MM.1S (cell line): Measurements from ENCODE around the gene CAPZA2.

ENCODE experiments used
- DNase-seq: peaks from one replicate; pipeline ENCODE4 v3.0.0-alpha.2; 2015
- H2AFZ ChIP-seq: fragments of 300-600 bp; sonication (generic); 2 replicates; pipeline ENCODE4 v1.6.0; 2016; ENCODE audit warnings: antibody characterized with exemption, low read length
- H3F3A ChIP-seq: fragments of 300-600 bp; sonication (generic); 2 replicates; pipeline ENCODE4 v1.6.1; 2016; ENCODE audit warnings: mild to moderate bottlenecking, antibody characterized with exemption, low read length, moderate library complexity, mixed read lengths; ENCODE audit not compliant: insufficient read depth
- H3K27ac ChIP-seq: fragments of 300-600 bp; sonication (generic); 2 replicates; pipeline ENCODE4 v1.5.1; 2016; ENCODE audit warnings: mild to moderate bottlenecking, low read length
- H3K27me3 ChIP-seq: fragments of 300-600 bp; sonication (generic); replicated peaks from 2 replicates; pipeline ENCODE4 v1.6.0; 2016; ENCODE audit warnings: low read length; ENCODE audit not compliant: insufficient read depth
- H3K36me3 ChIP-seq: fragments of 300-600 bp; sonication (generic); replicated peaks from 2 replicates; pipeline ENCODE4 v1.6.1; 2016; ENCODE audit warnings: mild to moderate bottlenecking, low read length, mixed read lengths; ENCODE audit not compliant: insufficient read depth
- H3K4me1 ChIP-seq: fragments of 300-600 bp; sonication (generic); 2 replicates; pipeline ENCODE4 v1.6.1; 2016; ENCODE audit warnings: low read length, mixed read lengths
- H3K4me2 ChIP-seq: fragments of 300-600 bp; sonication (generic); 2 replicates; pipeline ENCODE4 v1.6.0; 2016; ENCODE audit warnings: low read depth, low read length
- H3K4me3 ChIP-seq: fragments of 300-600 bp; sonication (generic); 2 replicates; pipeline ENCODE4 v1.5.1; 2016; ENCODE audit warnings: low read length, mixed read lengths
- H3K79me2 ChIP-seq: fragments of 300-600 bp; sonication (generic); 2 replicates; pipeline ENCODE4 v1.6.1; 2016; ENCODE audit warnings: mixed run types, low read length, mixed read lengths
- H3K9ac ChIP-seq: fragments of 300-600 bp; sonication (generic); 2 replicates; pipeline ENCODE4 v1.6.1; 2016; ENCODE audit warnings: low read length, mixed read lengths
- H3K9me2 ChIP-seq: fragments of 300-600 bp; sonication (generic); replicated peaks from 2 replicates; pipeline ENCODE4 v1.6.1; 2016; ENCODE audit warnings: mild to moderate bottlenecking, low read length, mixed read lengths; ENCODE audit not compliant: insufficient read depth
- H3K9me3 ChIP-seq: fragments of 300-600 bp; sonication (generic); replicated peaks from 2 replicates; pipeline ENCODE4 v1.6.1; 2016; ENCODE audit warnings: mild to moderate bottlenecking, low read length, mixed read lengths; ENCODE audit not compliant: insufficient read depth
- H4K20me1 ChIP-seq: fragments of 300-600 bp; sonication (generic); 2 replicates; pipeline ENCODE4 v1.6.1; 2016; ENCODE audit warnings: mild to moderate bottlenecking, low read length, moderate library complexity, mixed read lengths; ENCODE audit not compliant: insufficient read depth
- CTCF ChIP-seq: fragments of 300-600 bp; sonication (generic); IDR thresholded peaks from 2 replicates; pipeline ENCODE4 v1.5.1; 2016; ENCODE audit warnings: antibody characterized with exemption, low read length, mixed read lengths
- EZH2 ChIP-seq: fragments of 300-600 bp; sonication (generic); optimal IDR thresholded peaks from 2 replicates; pipeline ENCODE3; 2017; ENCODE audit warnings: low read depth, mild to moderate bottlenecking, antibody characterized with exemption, low read length, mixed read lengths
- EZH2phosphoT487 ChIP-seq: fragments of 300-600 bp; sonication (generic); IDR thresholded peaks from 2 replicates; pipeline ENCODE4 v1.6.1; 2018; ENCODE audit warnings: antibody characterized with exemption, low read length

The CAPZA2 gene

GRCh38 chr7:116955340-116955739 lies 93.0 kb downstream of the CAPZA2 start:
- Histone ChIP-seq H3K9ac (no peak overlapping the region), H3K36me3 (no peaks in the 10 kb centered on the region), H3F3A (peaks cover 5% of the 10 kb centered on the region), H3K27ac (no peak overlapping the region), H3K27me3 (no peaks in the 10 kb centered on the region), H2AFZ (no peak overlapping the region), H3K4me1 (peaks cover 15% of the 10 kb centered on the region), H3K79me2 (peaks cover 62% of the 10 kb centered on the region), H3K4me2 (0 out of 2 replicates have a peak overlapping the region, but pooled peaks have one; percentile 77), H4K20me1 (no peaks in the 10 kb centered on the region), H3K9me2 (no peaks in the 10 kb centered on the region), H3K9me3 (no peaks in the 10 kb centered on the region), H3K4me3 (no peak overlapping the region)
- TF ChIP-seq CTCF: no peak
- no peak for TF ChIP-seq EZH2phosphoT487
- TF ChIP-seq EZH2: no peak
- no peak for DNase-seq

- Histone ChIP-seq H3K4me1 (peaks cover 15% of the 10 kb centered on the region), H3K27me3 (no peaks in the 10 kb centered on the region), H3K4me2 (no peak overlapping the region), H3K27ac (no peak overlapping the region), H2AFZ (no peak overlapping the region), H3K36me3 (no peaks in the 10 kb centered on the region), H3K9me2 (no peaks in the 10 kb centered on the region), H3K9me3 (no peaks in the 10 kb centered on the region), H4K20me1 (no peaks in the 10 kb centered on the region), H3F3A (peaks cover 5% of the 10 kb centered on the region), H3K4me3 (no peak overlapping the region), H3K79me2 (peaks cover 68% of the 10 kb centered on the region), H3K9ac (no peak overlapping the region)
- TF ChIP-seq CTCF (no peak), EZH2 (no peak), EZH2phosphoT487 (no peak)
- DNase-seq: no peak
Measured at GRCh38 chr7:116955801-116956476, 93.6 kb downstream of the CAPZA2 start.

- TF ChIP-seq EZH2: no peak
- no peak for TF ChIP-seq CTCF
- TF ChIP-seq EZH2phosphoT487: no peak
- H3K27ac ChIP-seq: no peak overlapping the region
- no peaks in the 10 kb centered on the region for H3K9me2 ChIP-seq
- no peak overlapping the region for H3K4me3 ChIP-seq
- no peaks in the 10 kb centered on the region for H4K20me1 ChIP-seq
- H3K9me3 ChIP-seq: no peaks in the 10 kb centered on the region
- no peak for DNase-seq
- no peak overlapping the region for H3K9ac ChIP-seq
- no peaks in the 10 kb centered on the region for H3K27me3 ChIP-seq
- H3K79me2 ChIP-seq: peaks cover 73% of the 10 kb centered on the region
- peaks cover 5% of the 10 kb centered on the region for H3F3A ChIP-seq
- no peak overlapping the region for H2AFZ ChIP-seq
- peaks cover 15% of the 10 kb centered on the region for H3K4me1 ChIP-seq
- no peaks in the 10 kb centered on the region for H3K36me3 ChIP-seq
- H3K4me2 ChIP-seq: no peak overlapping the region
Measured at GRCh38 chr7:116956477-116956804, 94.1 kb downstream of the CAPZA2 start.
